ENCODE results near the gene MCM10.

MCM10 gene

GRCh38 chr10:13201132-13201531 lies 39.8 kb downstream of the MCM10 start:
- Histone ChIP-seq H3K4me1 (ENCODE audit: low read depth, poor library complexity, severe bottlenecking) (no peaks in the 10 kb centered on the region), H3K27me3 (ENCODE audit: insufficient read depth, low read depth) (no peaks in the 10 kb centered on the region), H3K4me2 (no peak overlapping the region), H3K27ac (no peak overlapping the region), H3K4me3 (IDR thresholded peaks at IDR 0.05; ENCODE audit: insufficient read depth, low read depth, low read length) (no peak overlapping the region), H4K20me1 (ENCODE audit: insufficient read depth) (no peaks in the 10 kb centered on the region), H3K79me2 (ENCODE audit: insufficient read depth, low read depth) (no peaks in the 10 kb centered on the region), H3K9ac (no peak overlapping the region), H3K36me3 (ENCODE audit: insufficient read depth) (peaks cover 6% of the 10 kb centered on the region; the same call in 1 of the 2 replicates), H2AFZ (ENCODE audit: low read depth) (no peak overlapping the region)
- no peak for TF ChIP-seq CTCF (conservative IDR thresholded peaks at IDR 0.05; ENCODE audit: low read depth, low read length)

DNA sequence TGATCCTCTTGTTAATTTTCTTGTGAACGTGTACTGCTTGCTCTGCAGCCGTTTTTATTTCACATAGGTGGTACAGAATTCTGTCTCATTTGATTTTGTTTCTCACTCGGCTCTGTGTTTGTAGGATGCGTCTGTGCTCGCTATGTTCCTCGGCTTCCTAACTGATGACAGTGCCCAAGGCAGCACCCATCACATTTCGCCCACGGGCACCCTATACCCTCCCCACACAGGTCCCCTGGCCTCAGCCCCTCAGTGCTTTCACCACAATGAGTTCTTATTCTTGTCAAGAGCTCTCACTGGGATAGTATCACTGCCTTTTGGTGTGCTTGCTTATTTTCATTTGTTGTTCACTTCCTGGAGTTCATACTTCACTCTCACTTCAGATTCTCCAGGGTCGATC lies 44.7 kb downstream of the MCM10 start:
- no peaks in the 10 kb centered on the region for H3K27me3 ChIP-seq (ENCODE audit: insufficient read depth, low read depth)
- H4K20me1 ChIP-seq (ENCODE audit: insufficient read depth), result no peaks in the 10 kb centered on the region
- no peaks in the 10 kb centered on the region for H3K4me1 ChIP-seq (ENCODE audit: low read depth, poor library complexity, severe bottlenecking)
- H3K27ac ChIP-seq, result no peak overlapping the region
- H2AFZ ChIP-seq (ENCODE audit: low read depth), result no peak overlapping the region
- H3K4me2 ChIP-seq, result no peak overlapping the region
- no peaks in the 10 kb centered on the region for H3K79me2 ChIP-seq (ENCODE audit: insufficient read depth, low read depth)
- H3K9ac ChIP-seq, result no peak overlapping the region
- no peaks in the 10 kb centered on the region; the same call in 1 of the 2 replicates for H3K36me3 ChIP-seq (ENCODE audit: insufficient read depth)
- no peak overlapping the region for H3K4me3 ChIP-seq (IDR thresholded peaks at IDR 0.05; ENCODE audit: insufficient read depth, low read depth, low read length)
- TF ChIP-seq CTCF (conservative IDR thresholded peaks at IDR 0.05; ENCODE audit: low read depth, low read length), result no peak

GRCh38 chr10:13206546-13207443 lies 45.4 kb downstream of the MCM10 start:
- H3K36me3 ChIP-seq (ENCODE audit: insufficient read depth), result no peaks in the 10 kb centered on the region; the same call in 1 of the 2 replicates
- H3K9ac ChIP-seq, result no peak overlapping the region
- no peak overlapping the region for H3K4me2 ChIP-seq
- no peaks in the 10 kb centered on the region for H4K20me1 ChIP-seq (ENCODE audit: insufficient read depth)
- TF ChIP-seq CTCF (conservative IDR thresholded peaks at IDR 0.05; ENCODE audit: low read depth, low read length), result peak; percentile 72
- no peaks in the 10 kb centered on the region for H3K4me1 ChIP-seq (ENCODE audit: low read depth, poor library complexity, severe bottlenecking)
- no peak overlapping the region for H3K27ac ChIP-seq
- no peaks in the 10 kb centered on the region for H3K79me2 ChIP-seq (ENCODE audit: insufficient read depth, low read depth)
- no peaks in the 10 kb centered on the region for H3K27me3 ChIP-seq (ENCODE audit: insufficient read depth, low read depth)
- H3K4me3 ChIP-seq (IDR thresholded peaks at IDR 0.05; ENCODE audit: insufficient read depth, low read depth, low read length), result no peak overlapping the region
- H2AFZ ChIP-seq (ENCODE audit: low read depth), result no peak overlapping the region

- Histone ChIP-seq H3K79me2 (ENCODE audit: insufficient read depth, low read depth) (no peaks in the 10 kb centered on the region), H3K4me3 (IDR thresholded peaks at IDR 0.05; ENCODE audit: insufficient read depth, low read depth, low read length) (no peak overlapping the region), H2AFZ (ENCODE audit: low read depth) (no peak overlapping the region), H3K27me3 (ENCODE audit: insufficient read depth, low read depth) (no peaks in the 10 kb centered on the region), H3K4me1 (ENCODE audit: low read depth, poor library complexity, severe bottlenecking) (no peaks in the 10 kb centered on the region), H3K27ac (no peak overlapping the region), H3K4me2 (no peak overlapping the region), H4K20me1 (ENCODE audit: insufficient read depth) (no peaks in the 10 kb centered on the region), H3K9ac (no peak overlapping the region), H3K36me3 (ENCODE audit: insufficient read depth) (no peaks in the 10 kb centered on the region)
- no peak for TF ChIP-seq CTCF (conservative IDR thresholded peaks at IDR 0.05; ENCODE audit: low read depth, low read length)
These were observed 51.8 kb downstream of the MCM10 start for GRCh38 chr10:13213163-13213562.

Data from KMS-11 (cell line).